ENCODE measurements around the gene ATOSB. TPM values are rescaled to one million over a fixed set of nuclear protein-coding genes. Genes with fewer than 3 reads are reported as not detected.

Gene ATOSB
- total RNA-seq, 1 donor from 2014 or later: 51.0 TPM

DNA sequence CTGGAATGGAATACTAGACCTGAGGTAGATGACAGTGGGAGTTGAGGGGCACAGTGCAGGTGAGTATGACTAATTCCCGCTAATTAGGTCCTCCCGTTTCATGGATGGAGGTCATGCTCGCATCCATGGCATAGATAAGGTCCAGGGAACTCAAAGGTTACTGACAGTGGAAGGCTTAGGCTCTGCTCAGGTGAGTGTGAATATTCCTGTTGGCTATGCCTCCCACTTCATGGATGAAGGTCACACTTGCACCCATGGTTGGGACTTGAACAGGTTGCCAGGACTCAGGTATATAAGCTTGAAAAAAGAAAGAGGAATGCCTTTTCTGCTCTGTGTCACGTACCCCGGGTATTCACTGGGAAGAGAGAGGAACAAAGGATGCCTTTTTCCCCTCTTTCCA lies 26.4 kb upstream of the ATOSB start:
- H3K4me3 Mint-ChIP-seq (ENCODE audit: unreplicated experiment): no peak overlapping the region
- TF ChIP-seq, protein P1, sequence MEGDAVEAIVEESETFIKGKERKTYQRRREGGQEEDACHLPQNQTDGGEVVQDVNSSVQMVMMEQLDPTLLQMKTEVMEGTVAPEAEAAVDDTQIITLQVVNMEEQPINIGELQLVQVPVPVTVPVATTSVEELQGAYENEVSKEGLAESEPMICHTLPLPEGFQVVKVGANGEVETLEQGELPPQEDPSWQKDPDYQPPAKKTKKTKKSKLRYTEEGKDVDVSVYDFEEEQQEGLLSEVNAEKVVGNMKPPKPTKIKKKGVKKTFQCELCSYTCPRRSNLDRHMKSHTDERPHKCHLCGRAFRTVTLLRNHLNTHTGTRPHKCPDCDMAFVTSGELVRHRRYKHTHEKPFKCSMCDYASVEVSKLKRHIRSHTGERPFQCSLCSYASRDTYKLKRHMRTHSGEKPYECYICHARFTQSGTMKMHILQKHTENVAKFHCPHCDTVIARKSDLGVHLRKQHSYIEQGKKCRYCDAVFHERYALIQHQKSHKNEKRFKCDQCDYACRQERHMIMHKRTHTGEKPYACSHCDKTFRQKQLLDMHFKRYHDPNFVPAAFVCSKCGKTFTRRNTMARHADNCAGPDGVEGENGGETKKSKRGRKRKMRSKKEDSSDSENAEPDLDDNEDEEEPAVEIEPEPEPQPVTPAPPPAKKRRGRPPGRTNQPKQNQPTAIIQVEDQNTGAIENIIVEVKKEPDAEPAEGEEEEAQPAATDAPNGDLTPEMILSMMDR (IDR thresholded peaks at IDR 0.05; ENCODE audit: partially characterized antibody, unreplicated experiment): no peak
- no peak for DNase-seq
- no peaks in the 10 kb centered on the region for H3K4me1 Mint-ChIP-seq (ENCODE audit: low read depth, unreplicated experiment)
- no peak overlapping the region for H3K27ac Mint-ChIP-seq (ENCODE audit: unreplicated experiment)
- H3K27me3 Mint-ChIP-seq (ENCODE audit: unreplicated experiment): peaks cover 3% of the 10 kb centered on the region
- H3K36me3 Mint-ChIP-seq (ENCODE audit: unreplicated experiment): peaks cover 8% of the 10 kb centered on the region
- peaks cover 2% of the 10 kb centered on the region for H3K9me3 Mint-ChIP-seq (ENCODE audit: unreplicated experiment)

DNA sequence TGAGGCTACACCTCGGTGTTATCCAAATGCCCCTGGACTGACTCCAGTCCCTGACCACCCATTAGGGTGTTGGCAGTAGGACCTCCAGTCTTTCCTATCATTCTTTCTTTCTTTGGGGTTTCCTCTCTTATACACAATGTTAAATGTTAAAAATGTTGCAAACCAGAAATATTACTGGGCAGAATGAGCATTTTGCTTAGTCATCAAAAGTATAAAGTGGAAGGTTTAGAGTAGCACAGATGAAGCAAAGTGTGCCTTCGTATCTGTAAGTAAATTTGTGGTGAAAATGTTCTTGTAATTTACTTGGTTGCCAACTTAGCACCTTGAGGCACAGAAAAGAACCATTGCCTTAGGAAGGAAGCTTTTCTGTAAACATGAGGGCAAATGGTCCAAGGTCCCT lies 24.4 kb upstream of the ATOSB start:
- peaks cover 8% of the 10 kb centered on the region for H3K36me3 Mint-ChIP-seq (ENCODE audit: unreplicated experiment)
- peaks cover 3% of the 10 kb centered on the region for H3K27me3 Mint-ChIP-seq (ENCODE audit: unreplicated experiment)
- H3K4me1 Mint-ChIP-seq (ENCODE audit: low read depth, unreplicated experiment): no peaks in the 10 kb centered on the region
- H3K4me3 Mint-ChIP-seq (ENCODE audit: unreplicated experiment): no peak overlapping the region
- TF ChIP-seq, protein P1 (IDR thresholded peaks at IDR 0.05; ENCODE audit: partially characterized antibody, unreplicated experiment): no peak
- peaks cover 2% of the 10 kb centered on the region for H3K9me3 Mint-ChIP-seq (ENCODE audit: unreplicated experiment)
- DNase-seq: no peak
- H3K27ac Mint-ChIP-seq (ENCODE audit: unreplicated experiment): no peak overlapping the region

DNA sequence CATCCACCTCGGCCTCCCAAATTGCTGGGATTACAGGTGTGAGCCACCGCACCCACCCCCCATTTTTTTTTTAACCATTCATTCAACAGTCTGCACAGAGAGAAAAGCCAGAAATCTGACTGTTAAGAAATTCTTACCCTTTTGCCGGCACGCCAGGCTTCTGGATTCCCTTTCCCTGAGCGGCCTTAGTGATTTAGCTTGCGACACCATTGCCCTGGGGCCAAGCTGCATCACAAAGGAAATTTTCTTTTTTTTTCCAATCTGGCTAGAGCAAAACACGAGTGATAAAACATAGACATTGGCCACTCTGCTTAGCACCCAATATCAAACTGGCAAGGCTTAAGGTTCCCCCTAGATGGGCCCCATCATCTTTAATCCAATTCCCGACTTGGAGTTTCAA lies 21.2 kb upstream of the ATOSB start:
- peaks cover 2% of the 10 kb centered on the region for H3K9me3 Mint-ChIP-seq (ENCODE audit: unreplicated experiment)

DNA sequence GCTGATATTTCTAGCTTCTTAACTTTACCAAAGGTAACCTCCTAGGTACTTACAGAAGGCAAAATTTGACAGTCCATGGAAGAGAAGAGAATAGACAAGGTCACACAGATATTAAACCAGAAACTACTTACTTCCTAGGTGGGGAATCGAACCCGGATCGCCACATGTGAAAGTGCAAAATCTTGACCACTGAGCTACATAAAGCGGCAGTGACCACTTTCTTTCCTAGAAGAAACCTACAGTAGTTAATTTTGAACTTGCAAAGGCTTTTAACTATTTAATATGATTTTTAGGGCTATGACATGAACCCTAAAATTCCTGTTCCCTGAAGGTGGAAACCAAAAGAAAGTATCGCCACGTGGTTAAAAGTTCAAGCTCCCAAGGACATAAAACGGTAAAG lies 20.3 kb upstream of the ATOSB start:
- DNase-seq: no peak
- H3K4me1 Mint-ChIP-seq (ENCODE audit: low read depth, unreplicated experiment): no peaks in the 10 kb centered on the region
- H3K9me3 Mint-ChIP-seq (ENCODE audit: unreplicated experiment): peaks cover 2% of the 10 kb centered on the region
- no peak overlapping the region for H3K27ac Mint-ChIP-seq (ENCODE audit: unreplicated experiment)
- H3K27me3 Mint-ChIP-seq (ENCODE audit: unreplicated experiment): peaks cover 3% of the 10 kb centered on the region
- H3K4me3 Mint-ChIP-seq (ENCODE audit: unreplicated experiment): no peak overlapping the region
- H3K36me3 Mint-ChIP-seq (ENCODE audit: unreplicated experiment): peaks cover 17% of the 10 kb centered on the region
- TF ChIP-seq, protein P1 (IDR thresholded peaks at IDR 0.05; ENCODE audit: partially characterized antibody, unreplicated experiment): no peak

More for the DNA sequence above, 21.2 kb upstream of the ATOSB start:
- no peak for DNase-seq
- Mint-ChIP-seq H3K4me3 (ENCODE audit: unreplicated experiment) (no peak overlapping the region), H3K27me3 (ENCODE audit: unreplicated experiment) (peaks cover 3% of the 10 kb centered on the region), H3K4me1 (ENCODE audit: low read depth, unreplicated experiment) (no peaks in the 10 kb centered on the region), H3K27ac (ENCODE audit: unreplicated experiment) (no peak overlapping the region), H3K36me3 (ENCODE audit: unreplicated experiment) (peaks cover 17% of the 10 kb centered on the region)
- TF ChIP-seq, protein P1 (IDR thresholded peaks at IDR 0.05; ENCODE audit: partially characterized antibody, unreplicated experiment): no peak

DNA sequence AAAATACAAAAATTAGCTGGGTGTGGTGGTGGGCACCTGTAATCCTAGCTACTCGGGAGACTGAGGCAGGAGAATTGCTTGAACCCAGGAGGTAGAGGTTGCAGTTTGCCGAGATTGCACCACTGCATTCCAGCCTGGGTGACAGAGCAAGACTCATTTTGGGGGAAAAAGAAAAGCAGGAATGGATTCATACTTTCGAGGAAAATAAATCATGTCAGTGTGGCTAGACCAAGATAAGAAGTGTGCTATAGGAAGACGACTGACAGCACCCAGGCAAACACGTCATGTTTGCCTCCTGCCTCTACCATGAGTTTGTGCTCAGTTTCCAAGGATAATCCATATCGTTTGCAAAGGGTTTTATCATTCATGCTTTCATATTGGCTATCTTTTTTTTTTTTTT lies 19.3 kb upstream of the ATOSB start:
- H3K27ac Mint-ChIP-seq (ENCODE audit: unreplicated experiment): no peak overlapping the region
- DNase-seq: no peak
- H3K9me3 Mint-ChIP-seq (ENCODE audit: unreplicated experiment): no peaks in the 10 kb centered on the region
- H3K27me3 Mint-ChIP-seq (ENCODE audit: unreplicated experiment): no peaks in the 10 kb centered on the region
- H3K4me1 Mint-ChIP-seq (ENCODE audit: low read depth, unreplicated experiment): no peaks in the 10 kb centered on the region
- H3K4me3 Mint-ChIP-seq (ENCODE audit: unreplicated experiment): no peak overlapping the region
- peaks cover 14% of the 10 kb centered on the region for H3K36me3 Mint-ChIP-seq (ENCODE audit: unreplicated experiment)
- TF ChIP-seq, protein P1 (IDR thresholded peaks at IDR 0.05; ENCODE audit: partially characterized antibody, unreplicated experiment): no peak

Data from glutamatergic neuron (in vitro differentiated cells).